BE2C (cell line): Measurements from ENCODE around the gene ZNF563.

Experiments
- DNase-seq: peaks from one replicate; pipeline ENCODE4 v3.0.0-alpha.2; 2020
- H3K27me3 ChIP-seq: fragments of 250-450 bp; sonication (Bioruptor Pico); 2 replicates; pipeline ENCODE4 v1.5.1; 2020; ENCODE audit warnings: mild to moderate bottlenecking
- H3K36me3 ChIP-seq: fragments of 250-450 bp; sonication (Bioruptor Pico); 2 replicates; pipeline ENCODE4 v1.5.1; 2020; ENCODE audit warnings: mild to moderate bottlenecking
- H3K4me1 ChIP-seq: fragments of 250-450 bp; sonication (Bioruptor Pico); 2 replicates; pipeline ENCODE4 v1.5.1; 2020
- H3K4me3 ChIP-seq: 2 replicates; pipeline ENCODE4 v1.5.1; 2011; ENCODE audit warnings: low read depth, low read length
- H3K9me3 ChIP-seq: fragments of 250-450 bp; sonication (Bioruptor Pico); 2 replicates; pipeline ENCODE4 v1.5.1; 2020
- TF ChIP-seq, protein P1 (sequence below): IDR thresholded peaks from 2 replicates; pipeline ENCODE4 v1.5.1; 2012; ENCODE audit warnings: mild to moderate bottlenecking, low read depth, low read length

ZNF563 gene

DNA sequence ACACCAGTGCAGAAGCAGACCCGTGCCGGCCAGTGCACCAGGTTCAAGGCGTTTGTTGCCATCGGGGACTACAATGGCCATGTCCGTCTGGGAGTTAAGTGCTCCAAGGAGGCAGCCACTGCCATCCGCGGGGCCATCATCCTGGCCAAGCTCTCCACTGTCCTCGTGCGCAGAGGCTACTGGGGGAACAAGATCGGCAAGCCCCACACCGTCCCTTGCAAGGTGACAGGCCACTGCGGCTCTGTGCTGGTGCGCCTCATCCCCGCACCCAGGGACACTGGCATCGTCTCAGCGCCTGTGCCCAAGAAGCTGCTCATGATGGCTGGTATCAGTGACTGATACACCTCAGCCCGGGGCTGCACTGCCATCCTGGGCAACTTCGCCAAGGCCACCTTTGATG, 48.8 kb downstream of the ZNF563 start:
- TF ChIP-seq, protein P1, sequence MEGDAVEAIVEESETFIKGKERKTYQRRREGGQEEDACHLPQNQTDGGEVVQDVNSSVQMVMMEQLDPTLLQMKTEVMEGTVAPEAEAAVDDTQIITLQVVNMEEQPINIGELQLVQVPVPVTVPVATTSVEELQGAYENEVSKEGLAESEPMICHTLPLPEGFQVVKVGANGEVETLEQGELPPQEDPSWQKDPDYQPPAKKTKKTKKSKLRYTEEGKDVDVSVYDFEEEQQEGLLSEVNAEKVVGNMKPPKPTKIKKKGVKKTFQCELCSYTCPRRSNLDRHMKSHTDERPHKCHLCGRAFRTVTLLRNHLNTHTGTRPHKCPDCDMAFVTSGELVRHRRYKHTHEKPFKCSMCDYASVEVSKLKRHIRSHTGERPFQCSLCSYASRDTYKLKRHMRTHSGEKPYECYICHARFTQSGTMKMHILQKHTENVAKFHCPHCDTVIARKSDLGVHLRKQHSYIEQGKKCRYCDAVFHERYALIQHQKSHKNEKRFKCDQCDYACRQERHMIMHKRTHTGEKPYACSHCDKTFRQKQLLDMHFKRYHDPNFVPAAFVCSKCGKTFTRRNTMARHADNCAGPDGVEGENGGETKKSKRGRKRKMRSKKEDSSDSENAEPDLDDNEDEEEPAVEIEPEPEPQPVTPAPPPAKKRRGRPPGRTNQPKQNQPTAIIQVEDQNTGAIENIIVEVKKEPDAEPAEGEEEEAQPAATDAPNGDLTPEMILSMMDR = no peak
- H3K4me1 ChIP-seq = no peaks in the 10 kb centered on the region
- peaks cover 2% of the 10 kb centered on the region; the same call in 1 of the 2 replicates for H3K9me3 ChIP-seq
- DNase-seq = no peak
- H3K36me3 ChIP-seq = peaks cover 3% of the 10 kb centered on the region; the same call in 1 of the 2 replicates
- H3K4me3 ChIP-seq = no peak overlapping the region
- no peaks in the 10 kb centered on the region for H3K27me3 ChIP-seq

DNA sequence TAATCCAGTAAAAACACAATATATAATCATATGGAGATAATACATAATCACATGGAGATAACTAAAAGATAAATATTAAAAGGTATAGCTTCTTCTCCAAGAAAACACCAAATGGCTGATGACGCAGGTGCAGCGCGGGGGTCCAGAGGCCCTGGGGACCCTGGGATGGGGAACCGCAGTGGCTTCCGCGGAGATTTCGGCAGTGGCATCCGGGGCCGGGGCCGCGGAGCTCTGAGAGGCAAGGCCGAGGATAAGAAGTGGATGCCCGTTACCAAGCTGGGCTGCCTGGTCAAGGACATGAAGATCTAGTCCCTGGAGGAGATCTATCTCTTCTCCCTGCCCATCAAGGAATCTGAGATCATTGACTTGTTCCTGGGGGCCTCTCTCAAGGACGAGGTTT, 49.2 kb downstream of the ZNF563 start:
- peaks cover 3% of the 10 kb centered on the region; the same call in 1 of the 2 replicates for H3K36me3 ChIP-seq
- TF ChIP-seq, protein P1 = no peak
- no peak for DNase-seq

DNA sequence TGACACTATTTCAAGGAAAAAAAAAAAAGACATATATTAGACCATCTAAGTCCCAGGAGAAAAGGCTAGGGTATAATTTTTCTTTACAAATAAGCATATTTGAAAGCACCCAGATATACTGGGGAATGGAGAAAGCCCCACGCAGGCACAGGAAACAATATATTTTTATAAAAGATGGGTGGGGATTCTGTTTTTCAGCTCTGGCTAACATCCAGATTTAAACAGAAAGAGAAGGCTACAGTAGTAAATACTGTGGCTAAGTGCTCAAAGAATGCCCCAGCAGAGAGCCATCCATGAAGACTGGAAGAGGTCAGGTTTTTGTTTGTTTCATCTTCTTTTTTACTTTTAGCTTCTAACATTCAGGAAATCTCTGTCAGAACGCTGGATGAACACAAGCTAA, 54.7 kb downstream of the ZNF563 start:
- H3K4me3 ChIP-seq = no peak overlapping the region
- DNase-seq = no peak
- H3K27me3 ChIP-seq = no peaks in the 10 kb centered on the region
- peaks cover 2% of the 10 kb centered on the region for H3K36me3 ChIP-seq
- no peaks in the 10 kb centered on the region for H3K4me1 ChIP-seq
- TF ChIP-seq, protein P1 = no peak
- peaks cover 7% of the 10 kb centered on the region; the same call in 1 of the 2 replicates for H3K9me3 ChIP-seq

More for the DNA sequence above, 49.2 kb downstream of the ZNF563 start:
- no peak overlapping the region for H3K4me3 ChIP-seq
- H3K4me1 ChIP-seq = no peaks in the 10 kb centered on the region
- H3K27me3 ChIP-seq = no peaks in the 10 kb centered on the region
- peaks cover 2% of the 10 kb centered on the region; the same call in 1 of the 2 replicates for H3K9me3 ChIP-seq

DNA sequence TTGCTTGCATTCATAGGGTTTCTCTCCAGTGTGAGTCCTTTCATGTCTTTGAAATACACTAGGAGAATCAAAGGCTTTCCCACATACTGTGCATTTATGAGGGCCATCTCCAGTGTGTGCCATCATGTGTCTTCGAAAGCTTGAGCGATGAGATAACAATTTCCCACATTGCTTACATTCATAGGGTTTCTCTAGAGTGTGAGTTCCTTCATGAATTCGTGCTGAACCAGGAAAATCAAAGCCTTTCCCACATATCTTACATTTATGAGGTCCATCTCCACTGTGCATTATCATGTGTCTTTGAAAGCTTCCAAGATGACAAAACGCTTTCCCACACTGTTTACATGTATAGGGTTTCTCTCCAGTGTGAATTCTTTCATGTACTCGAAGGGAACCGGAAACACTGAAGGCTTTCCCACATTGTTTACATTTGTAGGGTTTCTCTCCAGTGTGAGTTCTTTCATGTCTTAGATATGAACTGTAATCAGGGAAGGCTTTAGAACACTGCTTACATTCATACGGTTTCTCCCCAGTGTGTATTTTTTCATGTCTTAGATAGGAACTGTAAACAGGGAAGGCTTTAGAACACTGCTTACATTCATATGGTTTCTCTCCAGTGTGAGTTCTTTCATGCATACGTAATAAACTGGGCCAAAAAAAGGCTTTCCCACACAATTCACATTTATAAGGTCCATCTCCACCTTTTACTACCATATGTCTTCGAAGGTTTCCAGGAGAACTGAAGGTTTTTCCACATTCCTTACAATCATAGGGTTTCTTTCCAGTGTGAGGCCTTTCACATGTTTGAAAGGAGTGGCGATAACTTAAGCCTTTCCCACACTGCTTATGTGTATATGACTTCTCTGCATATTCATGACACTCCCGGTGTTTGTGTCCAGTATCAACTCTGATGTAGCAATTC, 60.2 kb downstream of the ZNF563 start:
- TF ChIP-seq, protein P1 = no peak
- no peaks in the 10 kb centered on the region for H3K4me1 ChIP-seq
- H3K9me3 ChIP-seq = peaks cover 15% of the 10 kb centered on the region
- no peak for DNase-seq
- H3K27me3 ChIP-seq = no peaks in the 10 kb centered on the region
- H3K36me3 ChIP-seq = peaks cover 22% of the 10 kb centered on the region
- H3K4me3 ChIP-seq = no peak overlapping the region

DNA sequence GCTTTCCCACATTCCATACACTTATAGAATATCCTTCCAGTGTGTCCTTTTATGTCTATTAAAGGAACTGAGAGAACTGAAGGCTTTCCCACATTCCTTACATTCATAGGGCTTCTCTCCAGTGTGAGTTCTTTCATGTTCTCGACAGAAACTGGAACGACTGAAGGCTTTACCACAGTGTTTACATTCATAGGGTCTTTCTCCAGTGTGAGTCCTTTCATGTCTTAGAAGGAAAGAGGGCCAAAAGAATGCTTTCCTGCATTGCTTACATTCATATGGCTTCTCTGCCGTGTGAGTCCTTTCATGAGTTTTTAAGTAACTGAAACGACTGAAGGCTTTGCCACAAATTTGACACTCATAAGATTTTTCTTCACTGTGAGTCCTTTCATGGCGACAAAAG, 61.0 kb downstream of the ZNF563 start:
- Histone ChIP-seq H3K4me1 (no peaks in the 10 kb centered on the region), H3K9me3 (peaks cover 17% of the 10 kb centered on the region), H3K36me3 (peaks cover 22% of the 10 kb centered on the region), H3K27me3 (no peaks in the 10 kb centered on the region), H3K4me3 (no peak overlapping the region)
- DNase-seq = no peak
- TF ChIP-seq, protein P1 = no peak

DNA sequence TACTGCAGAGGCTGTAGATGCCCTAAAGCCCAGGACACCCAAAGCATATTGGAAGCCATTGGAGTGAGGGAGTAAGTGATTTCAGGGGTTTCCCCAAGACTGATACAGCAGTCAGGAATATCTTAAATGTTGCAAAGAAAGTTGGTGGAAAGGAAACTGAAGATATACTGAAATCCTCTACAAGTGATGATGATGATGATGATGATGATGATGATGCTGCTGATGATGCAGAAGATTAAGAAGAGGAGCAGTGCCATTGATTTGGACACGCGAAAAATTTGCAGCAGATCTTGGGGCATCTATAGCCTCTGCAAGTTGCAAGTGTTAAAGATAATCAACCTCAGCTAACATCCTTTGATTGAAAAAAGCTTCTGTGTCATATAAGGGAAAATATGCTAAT, 62.6 kb downstream of the ZNF563 start:
- Histone ChIP-seq H3K4me3 (no peak overlapping the region), H3K27me3 (no peaks in the 10 kb centered on the region), H3K36me3 (peaks cover 22% of the 10 kb centered on the region), H3K9me3 (peaks cover 16% of the 10 kb centered on the region), H3K4me1 (no peaks in the 10 kb centered on the region)
- TF ChIP-seq, protein P1 = no peak
- DNase-seq = no peak
